ENCODE measurements around the gene ZNF185. TPM values are rescaled to one million over a fixed set of nuclear protein-coding genes. Genes with fewer than 3 reads are reported as not detected.
"Not testable (repeated sequence)": the region's sequence is repeated elsewhere in the genome, so short reads cannot be mapped to it uniquely, and the experiment has no call there.

Gene ZNF185
- total and polyA plus RNA-seq, 2 experiments from 2014 or later = 9.2 to 10.3 TPM

- no peak for TF ChIP-seq CTCF (IDR thresholded peaks at IDR 0.05; ENCODE audit: low read depth, low read length)
- Histone ChIP-seq H3K27me3 (no peaks in the 10 kb centered on the region), H3K36me3 (no peaks in the 10 kb centered on the region), H3K27ac (no peak overlapping the region), H3K9me3 (ENCODE audit: low read depth) (no peaks in the 10 kb centered on the region), H3K4me3 (no peak overlapping the region), H3K4me1 (ENCODE audit: low read depth) (peaks cover 8% of the 10 kb centered on the region)
- DNase-seq (ENCODE audit: low read depth in 1 of 2, low spot score in 1 of 2) = no peak
These were observed 7.2 kb downstream of the ZNF185 start for GRCh38 chrX:152905081-152905420.

- Histone ChIP-seq H3K27ac (peak overlapping the region; percentile 43), H3K27me3 (no peaks in the 10 kb centered on the region), H3K36me3 (no peaks in the 10 kb centered on the region), H3K9me3 (ENCODE audit: low read depth) (no peaks in the 10 kb centered on the region), H3K4me3 (peak overlapping the region; percentile 6), H3K4me1 (ENCODE audit: low read depth) (peaks cover 8% of the 10 kb centered on the region)
- TF ChIP-seq CTCF (IDR thresholded peaks at IDR 0.05; ENCODE audit: low read depth, low read length) = no peak
- peak; percentile 66 to 67 for DNase-seq (ENCODE audit: low read depth in 1 of 2, low spot score in 1 of 2)
These were observed 9.3 kb downstream of the ZNF185 start for GRCh38 chrX:152907084-152907651.

- H3K36me3 ChIP-seq = no peaks in the 10 kb centered on the region
- no peaks in the 10 kb centered on the region for H3K9me3 ChIP-seq (ENCODE audit: low read depth)
- peaks cover 8% of the 10 kb centered on the region for H3K4me1 ChIP-seq (ENCODE audit: low read depth)
- no peak for TF ChIP-seq CTCF (IDR thresholded peaks at IDR 0.05; ENCODE audit: low read depth, low read length)
- no peak overlapping the region for H3K4me3 ChIP-seq
- no peak overlapping the region for H3K27ac ChIP-seq
- no peak for DNase-seq (ENCODE audit: low read depth in 1 of 2, low spot score in 1 of 2)
- H3K27me3 ChIP-seq = no peaks in the 10 kb centered on the region
These were observed 10.6 kb downstream of the ZNF185 start for GRCh38 chrX:152908486-152908885.

- not testable (repeated sequence) for H3K4me3 ChIP-seq; H3K4me1 ChIP-seq (ENCODE audit: low read depth); H3K36me3 ChIP-seq; DNase-seq (ENCODE audit: low read depth in 1 of 2, low spot score in 1 of 2); H3K27me3 ChIP-seq; H3K9me3 ChIP-seq (ENCODE audit: low read depth); H3K27ac ChIP-seq
These were observed 12.2 kb downstream of the ZNF185 start for GRCh38 chrX:152910018-152910417.

- Histone ChIP-seq H3K9me3 (ENCODE audit: low read depth) (no peaks in the 10 kb centered on the region), H3K27ac (no peak overlapping the region), H3K36me3 (no peaks in the 10 kb centered on the region), H3K27me3 (no peaks in the 10 kb centered on the region), H3K4me3 (no peak overlapping the region), H3K4me1 (ENCODE audit: low read depth) (no peaks in the 10 kb centered on the region)
- no peak for TF ChIP-seq CTCF (IDR thresholded peaks at IDR 0.05; ENCODE audit: low read depth, low read length)
- DNase-seq (ENCODE audit: low read depth in 1 of 2, low spot score in 1 of 2) = peak in 1 of 2 donors; percentile 34
These were observed 14.2 kb downstream of the ZNF185 start for GRCh38 chrX:152912106-152912505.

- H3K9me3 ChIP-seq (ENCODE audit: low read depth) = no peaks in the 10 kb centered on the region
- no peaks in the 10 kb centered on the region for H3K36me3 ChIP-seq
- no peak for TF ChIP-seq CTCF (IDR thresholded peaks at IDR 0.05; ENCODE audit: low read depth, low read length)
These were observed 14.8 kb downstream of the ZNF185 start for GRCh38 chrX:152912641-152913040.

More at GRCh38 chrX:152912641-152913040, 14.8 kb downstream of the ZNF185 start:
- no peak for DNase-seq (ENCODE audit: low read depth in 1 of 2, low spot score in 1 of 2)
- Histone ChIP-seq H3K27ac (no peak overlapping the region), H3K4me1 (ENCODE audit: low read depth) (no peaks in the 10 kb centered on the region), H3K4me3 (no peak overlapping the region), H3K27me3 (no peaks in the 10 kb centered on the region)

All from cardiac muscle cell (in vitro differentiated cells and primary cell).